Fibroblast of gingiva (primary cell): ENCODE results near the gene CRYBG1.

Experiments
- DNase-seq: peaks from one replicate; pipeline ENCODE4 v3.0.0-alpha.2; 2011; ENCODE audit warnings: low read depth

The CRYBG1 gene

DNA sequence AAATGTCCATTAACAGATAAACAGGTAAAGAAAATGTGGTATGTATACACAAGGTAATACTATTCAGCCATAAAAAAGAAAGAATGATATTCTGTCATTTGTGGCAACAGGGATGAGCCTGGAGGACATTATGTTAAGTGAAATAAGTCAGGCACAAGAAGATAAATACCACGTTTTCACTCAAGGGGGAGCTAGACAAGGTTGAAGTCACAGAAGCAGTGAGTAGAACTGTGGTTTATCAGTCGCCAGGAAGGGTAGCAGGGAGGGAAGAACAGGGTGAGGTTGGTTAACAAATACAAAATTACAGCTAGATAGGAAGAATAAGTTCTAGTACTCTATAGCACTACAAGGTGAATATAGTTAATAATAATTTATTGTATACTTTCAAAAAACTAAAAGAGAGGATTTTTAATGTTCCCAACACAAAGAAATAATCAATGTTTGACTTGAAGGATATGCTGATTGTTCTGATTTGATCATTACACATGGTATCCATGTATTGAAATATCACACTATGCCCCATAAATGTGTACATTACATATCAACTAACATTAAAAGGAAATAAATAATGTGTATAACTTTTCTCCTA lies 247.7 kb downstream of the CRYBG1 start:
- peak; percentile 59 for DNase-seq

DNA sequence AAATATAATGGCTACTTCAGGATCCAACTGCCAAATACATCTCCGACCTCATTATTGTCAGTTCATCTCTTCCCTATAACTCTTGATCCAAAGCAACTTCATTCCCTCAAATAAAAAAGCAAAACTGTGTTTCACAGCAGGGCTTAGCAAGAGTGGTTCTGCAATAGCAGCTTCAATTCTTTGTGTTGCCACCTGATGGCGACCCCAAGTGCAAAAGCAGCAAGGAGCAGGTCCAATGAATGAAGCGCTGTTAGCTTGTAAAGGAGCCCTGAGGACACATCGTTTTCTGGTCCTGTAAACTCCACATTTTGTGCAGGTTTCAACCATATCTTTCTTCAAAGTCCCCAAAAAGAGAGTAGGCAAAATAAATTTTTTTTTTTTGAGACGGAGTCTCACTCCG lies 249.2 kb downstream of the CRYBG1 start:
- DNase-seq: no peak

DNA sequence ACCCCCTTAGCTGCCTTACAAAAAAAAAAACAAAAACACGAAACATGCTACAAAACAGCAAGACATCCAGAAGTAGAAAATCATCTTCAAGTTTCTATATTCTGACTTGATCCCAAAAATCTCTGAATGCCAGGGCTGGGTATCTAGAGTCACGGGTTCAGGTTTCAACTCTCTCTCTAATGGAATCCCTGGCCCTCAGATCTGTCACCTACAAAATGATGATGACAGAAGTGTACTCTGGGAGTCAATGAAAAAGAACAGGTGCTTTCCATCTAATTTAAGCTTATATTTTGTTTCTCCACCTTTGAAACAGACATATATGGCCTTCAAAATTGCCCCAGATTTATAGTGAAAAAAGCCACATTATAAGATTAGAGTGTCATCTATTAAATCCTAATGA lies 250.5 kb downstream of the CRYBG1 start:
- DNase-seq: no peak

DNA sequence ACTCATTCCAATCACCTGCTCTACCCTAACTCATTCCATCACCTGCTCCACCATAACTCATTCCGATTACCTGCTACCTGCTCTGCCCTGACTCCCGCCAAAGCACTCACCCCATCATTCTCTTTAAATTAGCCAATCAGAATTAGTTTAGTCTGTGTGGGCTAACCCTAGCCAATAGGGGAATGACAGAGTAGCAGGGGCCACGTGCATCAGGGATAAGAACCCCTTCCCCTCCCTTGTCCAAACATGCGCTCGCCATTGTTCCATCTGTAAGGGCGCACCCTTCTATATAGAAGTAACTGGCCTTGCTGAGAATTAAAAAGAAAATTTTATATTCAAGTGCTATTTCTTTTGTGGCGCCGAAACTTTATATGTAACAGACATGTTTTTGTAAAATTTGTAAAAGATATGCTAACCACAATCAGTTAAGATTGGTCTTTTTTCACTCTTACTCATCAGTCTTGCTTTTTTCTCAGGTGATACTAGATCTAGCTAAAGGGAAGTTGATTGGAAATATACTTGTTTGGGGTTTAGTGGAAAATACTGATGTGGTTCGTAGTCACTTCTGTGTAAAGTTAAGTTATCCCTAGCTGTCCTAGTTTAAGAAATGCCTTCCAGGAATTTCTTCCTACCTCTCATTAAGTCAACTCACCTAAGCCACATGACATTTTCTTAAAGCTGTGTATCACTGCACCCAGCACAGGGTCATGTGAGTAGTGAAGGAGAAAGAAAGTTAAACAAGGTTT lies 252.3 kb downstream of the CRYBG1 start:
- no peak for DNase-seq

DNA sequence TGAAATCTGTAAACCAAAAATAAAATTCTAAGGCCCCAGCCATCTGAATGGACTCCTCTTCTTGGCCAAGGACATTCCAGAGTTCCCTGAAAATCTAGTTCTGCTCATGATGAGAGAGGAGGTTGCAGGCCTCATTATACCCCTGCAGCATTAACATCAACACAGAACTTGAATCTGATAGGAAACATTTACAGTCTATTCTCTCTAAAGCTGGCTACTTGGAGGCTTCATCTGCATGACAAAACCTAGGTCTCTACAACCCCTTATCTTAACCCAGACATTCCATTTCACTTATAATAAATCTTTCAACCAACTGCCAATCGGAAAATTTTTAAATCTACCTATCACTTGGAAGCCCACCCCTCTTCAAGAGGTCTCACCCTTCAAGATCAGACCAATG lies 253.1 kb downstream of the CRYBG1 start:
- DNase-seq: no peak

DNA sequence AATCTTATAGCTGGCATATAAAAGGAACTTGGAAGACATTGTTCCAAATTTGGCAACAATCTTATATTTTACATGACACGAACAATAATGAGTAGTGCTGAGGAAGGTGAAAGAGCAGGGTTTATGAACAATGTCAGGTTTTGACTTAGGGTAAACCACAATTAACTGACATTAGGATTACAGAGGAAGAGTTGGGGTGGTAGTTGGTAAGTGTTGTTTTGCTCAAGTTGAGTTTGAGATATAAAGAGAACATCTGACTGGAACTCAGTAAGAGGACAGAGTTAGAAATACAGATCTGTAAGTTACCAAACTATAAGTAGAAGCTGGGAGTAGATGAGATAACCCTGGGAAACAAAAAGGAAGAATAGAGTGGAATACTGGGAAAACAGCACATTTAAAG lies 253.6 kb downstream of the CRYBG1 start:
- DNase-seq: no peak

DNA sequence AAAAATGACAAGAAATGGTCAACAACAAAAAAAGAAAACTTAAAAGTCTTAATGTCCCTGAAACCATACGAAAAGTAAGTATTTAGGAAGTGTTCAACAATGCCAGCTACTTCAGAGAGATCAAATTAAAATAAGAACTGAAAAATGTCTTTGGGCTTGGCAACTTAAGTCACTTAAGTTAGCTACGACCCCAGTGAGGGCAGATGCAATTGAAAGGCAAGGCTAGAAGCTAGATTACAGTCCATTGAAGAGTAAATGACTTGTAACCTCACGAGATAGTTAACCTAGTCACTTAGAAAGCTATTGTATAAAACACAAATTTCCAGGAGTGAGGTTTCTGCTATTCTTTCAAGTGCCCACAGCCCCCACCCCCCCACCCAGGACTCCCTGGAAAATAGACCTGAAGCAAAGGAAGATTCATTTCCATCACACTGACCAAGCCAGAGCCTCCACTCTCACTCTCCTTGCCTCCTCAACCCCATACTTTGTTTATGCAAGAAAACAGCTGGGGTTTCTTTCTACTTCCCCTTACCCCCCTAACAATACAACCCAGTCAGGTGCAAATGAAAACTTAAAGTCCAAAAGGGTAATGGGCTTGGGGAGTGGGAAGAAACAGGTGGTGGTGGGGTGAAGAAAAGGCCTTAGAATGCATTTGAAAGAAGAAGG lies 254.2 kb downstream of the CRYBG1 start:
- no peak for DNase-seq

DNA sequence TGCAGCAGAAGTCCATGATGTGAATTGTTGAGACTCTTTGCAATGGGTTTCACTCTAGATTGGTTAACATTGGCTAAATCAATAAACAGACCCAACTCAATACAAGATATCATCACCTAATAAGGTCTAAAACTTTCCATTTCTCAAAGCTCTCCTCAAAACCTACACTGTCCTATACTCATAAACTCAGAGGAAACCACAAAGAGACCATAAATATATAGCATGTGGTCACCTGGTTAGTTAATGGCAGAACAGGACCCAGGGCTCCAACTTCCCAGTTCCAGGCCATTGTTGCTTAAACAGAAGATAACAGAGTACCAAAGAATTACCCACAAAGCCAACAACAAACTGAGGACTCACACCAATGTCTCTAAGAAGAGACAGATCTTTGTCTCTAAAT lies 256.8 kb downstream of the CRYBG1 start:
- no peak for DNase-seq

DNA sequence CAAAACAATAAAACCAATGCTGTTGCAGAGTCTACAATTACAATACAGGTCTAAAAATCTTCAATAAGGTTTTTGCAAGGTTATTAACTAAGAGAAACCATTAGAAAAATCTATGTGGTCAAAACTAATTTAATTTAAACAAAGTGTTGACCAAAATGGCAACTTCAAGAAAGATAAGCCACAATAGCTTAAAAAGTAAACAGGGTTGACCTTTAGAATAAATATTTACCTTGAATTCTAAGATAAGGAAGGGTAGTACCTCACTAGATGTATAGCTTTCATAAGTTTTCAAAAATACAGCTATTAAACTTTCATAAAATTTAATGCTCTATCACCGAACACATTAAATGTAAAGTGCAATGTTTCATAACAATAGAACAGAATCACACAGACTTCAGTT lies 257.3 kb downstream of the CRYBG1 start:
- no peak for DNase-seq

DNA sequence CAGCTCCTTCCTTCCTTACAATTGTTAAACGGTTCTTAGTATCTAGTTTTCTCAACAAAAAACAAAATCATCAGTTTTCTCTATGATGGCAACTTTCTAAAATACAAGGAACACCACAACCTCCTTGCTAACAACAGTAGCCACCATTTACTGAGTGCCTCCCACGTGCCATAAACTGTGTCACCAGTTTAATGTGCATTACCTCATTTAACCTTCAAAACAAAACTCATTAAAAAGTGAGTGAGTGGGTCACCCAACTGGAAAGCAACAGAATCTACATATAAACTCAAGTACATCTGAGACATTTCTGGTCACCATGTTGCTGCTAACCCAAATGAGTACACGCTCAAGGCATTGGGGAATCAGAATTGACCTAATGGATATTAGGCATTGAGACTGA lies 257.8 kb downstream of the CRYBG1 start:
- DNase-seq: no peak

DNA sequence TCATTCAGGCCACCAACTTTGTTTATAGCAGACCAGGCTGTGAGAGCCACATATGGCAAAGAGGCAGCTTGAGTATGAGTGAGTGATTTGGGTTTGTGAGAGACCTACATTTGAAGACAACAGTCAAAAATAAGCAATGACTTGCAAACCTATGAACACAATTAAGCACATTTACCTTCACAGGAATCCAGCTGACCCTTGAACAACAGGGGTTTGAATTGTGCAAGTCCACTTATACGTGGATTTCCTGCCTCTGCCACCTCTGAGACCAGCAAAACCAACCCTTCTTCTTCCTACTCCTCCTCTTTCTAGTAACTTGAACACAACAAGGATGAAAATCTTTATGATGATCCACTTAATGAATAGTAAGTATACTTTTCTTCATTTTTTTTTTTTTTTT lies 258.7 kb downstream of the CRYBG1 start:
- no peak for DNase-seq

DNA sequence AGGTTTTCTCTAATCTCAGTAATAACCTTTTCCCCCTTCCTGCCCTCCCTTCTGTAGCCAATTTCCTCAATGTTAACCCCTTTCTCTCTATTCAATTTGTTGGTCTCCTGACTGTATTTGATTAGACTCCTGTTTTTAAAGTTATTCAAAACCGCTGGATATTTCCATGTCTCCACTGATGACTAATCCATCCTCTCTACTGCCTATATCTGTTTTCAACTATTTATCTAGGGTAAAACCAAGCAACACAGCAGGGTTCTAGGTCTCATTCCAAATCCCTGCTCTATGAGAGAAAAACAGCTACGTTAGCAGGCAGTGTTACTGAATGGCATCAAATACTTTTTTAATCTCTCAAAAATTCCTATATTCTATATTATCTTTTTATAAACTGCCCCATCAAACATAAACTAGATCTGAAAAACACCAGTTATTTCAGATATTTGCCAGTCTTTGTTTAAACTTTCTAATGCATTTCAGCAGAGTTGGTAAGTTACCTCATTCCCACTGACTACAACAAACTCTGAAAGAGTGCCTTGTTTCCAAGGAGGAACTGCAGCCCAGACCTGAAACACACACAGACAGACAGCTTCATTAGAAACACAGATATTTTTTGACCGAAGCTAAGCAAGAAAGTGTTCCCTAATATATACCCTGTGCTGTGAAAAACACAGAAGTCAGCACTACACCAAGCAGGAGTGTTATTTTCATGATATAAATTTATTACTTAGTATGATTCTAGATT lies 260.6 kb downstream of the CRYBG1 start:
- peak; percentile 31 for DNase-seq
